Measurements from ENCODE around the gene BUB3.

GRCh38 chr10:123212063-123212462, 57.9 kb downstream of the BUB3 start:
- TF ChIP-seq CTCF (conservative IDR thresholded peaks at IDR 0.05): no peak
- TF ChIP-seq ZFX (IDR thresholded peaks at IDR 0.05): no peak

All from C4-2B (cell line).